Transverse colon (tissue), 4 donors: ENCODE data around the gene HSBP1L1. TPM values are rescaled to one million over a fixed set of nuclear protein-coding genes. Genes with fewer than 3 reads are reported as not detected.
A peak's percentile ranks its signal among the peaks of the same experiment; 100 is the strongest.

Experiments
- DNase-seq: peaks from one replicate; pipeline ENCODE4 v3.0.0-alpha.2; 2019
- H3K27ac ChIP-seq, 4 donors: fragments of 200-600 bp; sonication (generic); 2 replicates each; pipeline ENCODE4 v1.5.1; 2016 to 2018; ENCODE audit warnings: inconsistent platforms in 4 of 4
- H3K27me3 ChIP-seq: fragments of 200-600 bp; sonication (generic); 2 replicates; pipeline ENCODE4 v1.5.1; 2017; ENCODE audit warnings: inconsistent platforms
- H3K36me3 ChIP-seq, 4 donors: fragments of 200-600 bp; sonication (generic); 2 replicates each; pipeline ENCODE4 v1.5.1; 2017 to 2019; ENCODE audit warnings: inconsistent platforms in 4 of 4
- H3K4me1 ChIP-seq, 4 donors: fragments of 200-600 bp; sonication (generic); 2 replicates each; pipeline ENCODE4 v1.5.1; 2017 to 2020; ENCODE audit warnings: inconsistent platforms in 4 of 4
- H3K4me3 ChIP-seq, 4 donors: fragments of 200-600 bp; sonication (generic); 1 replicate in 1 of 4; 2 replicates in 3 of 4; pipeline versions ENCODE4 v1.5.1 to v1.6.1; 2017 to 2019; ENCODE audit warnings: inconsistent platforms in 4 of 4
- H3K9me3 ChIP-seq, 2 donors: fragments of 200-600 bp; sonication (generic); 2 replicates each; pipeline ENCODE4 v1.5.1; 2017 to 2019; ENCODE audit warnings: inconsistent platforms in 2 of 2
- EP300 ChIP-seq: sonication (generic); formaldehyde crosslinking; IDR thresholded peaks from one replicate; pipeline ENCODE4 v1.6.1; 2017; ENCODE audit warnings: antibody characterized with exemption, low read depth
- POLR2A ChIP-seq: fragments of 450-650 bp; IDR thresholded peaks from one replicate; pipeline ENCODE4 v1.6.1; 2016; ENCODE audit warnings: antibody characterized with exemption, mild to moderate bottlenecking, moderate library complexity
- POLR2AphosphoS5 ChIP-seq, 3 donors: sonication (generic); formaldehyde crosslinking; IDR thresholded peaks; one replicate each; pipeline ENCODE4 v1.6.1; 2016; ENCODE audit warnings: antibody characterized with exemption in 3 of 3
- WGBS, 2 donors: methylation state at CpG; one replicate each; pipeline ENCODE4 v1.1.5; 2018; ENCODE audit warnings: low coverage in 1 of 2; 5-methylcytosine and 5-hydroxymethylcytosine counted together
- in situ Hi-C, 4 donors: fragments of 200-750 bp; cut with MboI; loops; one replicate each; pipeline versions ENCODE4 v1.15.0 to v1.15.1; 2017; ENCODE audit warnings: low sequenced_read_pairs in 3 of 4, low pct_ligation_motif_present in 1 of 4, low pct_unique_long_range_greater_than_20kb in 1 of 4
- intact Hi-C: fragments of 100-400 bp; cut with DNase I; formaldehyde crosslinking; loops from one replicate; pipeline ENCODE4 v1.15.1; 2023; ENCODE audit warnings: low total_unique reads
- total RNA-seq, 4 donors: library from RNA; depleted of rRNA; stranded (reverse); fragments of >200 nt; gene quantifications; one replicate each; pipeline ENCODE4 v1.1.0, GENCODE V29; 2016
- TF ChIP-seq, protein P1 (sequence below), 5 experiments: fragments of 200-600 bp in 3 of 5; fragments of 450-650 bp in 2 of 5; sonication (generic) in 3 of 5; IDR thresholded peaks; 1 replicate in 2 of 5; 2 replicates in 3 of 5; pipeline ENCODE4 v1.5.1; 2016 to 2017; ENCODE audit warnings: antibody characterized with exemption in 5 of 5, inconsistent platforms in 3 of 5, mild to moderate bottlenecking in 2 of 5, moderate library complexity in 1 of 5

The HSBP1L1 gene
- total RNA-seq, 4 donors from 2014 or later = 48.4 to 211 (median 109) TPM

DNA sequence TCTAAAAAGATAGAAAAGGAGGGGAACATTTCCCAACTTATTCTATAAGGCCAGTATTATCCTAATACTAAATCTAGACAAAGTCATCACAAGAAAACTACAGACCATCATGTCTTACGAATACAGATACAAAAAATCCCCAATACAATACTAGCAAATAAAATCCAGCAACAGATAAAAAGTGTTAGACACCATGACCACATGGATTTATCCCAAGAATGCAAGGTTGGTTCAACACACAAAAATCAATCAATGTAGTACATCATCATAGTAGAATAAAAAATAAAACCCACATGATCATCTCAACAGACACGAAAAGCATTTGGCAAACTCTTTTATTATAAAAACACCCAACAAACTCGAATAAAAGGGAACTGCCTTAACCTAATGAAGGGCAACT, 31.5 kb upstream of the HSBP1L1 start:
- intact Hi-C loops = no loop called here
- WGBS, 2 donors = 96 to 98% methylated on average over 3 of the region's 3 CpGs
- Histone ChIP-seq H3K4me3 (no peak overlapping the region), H3K27ac (no peak overlapping the region), H3K9me3 (peaks cover 35 to 39% of the 10 kb centered on the region in 2 donors), H3K27me3 (no peaks in the 10 kb centered on the region), H3K36me3 (peaks cover 0 to 38% (median 18%) of the 10 kb centered on the region in 4 donors), H3K4me1 (peaks cover 0 to 45% (median 26%) of the 10 kb centered on the region in 4 donors)
- DNase-seq = no peak
- in situ Hi-C loops = no loop called here
- TF ChIP-seq, protein P1, sequence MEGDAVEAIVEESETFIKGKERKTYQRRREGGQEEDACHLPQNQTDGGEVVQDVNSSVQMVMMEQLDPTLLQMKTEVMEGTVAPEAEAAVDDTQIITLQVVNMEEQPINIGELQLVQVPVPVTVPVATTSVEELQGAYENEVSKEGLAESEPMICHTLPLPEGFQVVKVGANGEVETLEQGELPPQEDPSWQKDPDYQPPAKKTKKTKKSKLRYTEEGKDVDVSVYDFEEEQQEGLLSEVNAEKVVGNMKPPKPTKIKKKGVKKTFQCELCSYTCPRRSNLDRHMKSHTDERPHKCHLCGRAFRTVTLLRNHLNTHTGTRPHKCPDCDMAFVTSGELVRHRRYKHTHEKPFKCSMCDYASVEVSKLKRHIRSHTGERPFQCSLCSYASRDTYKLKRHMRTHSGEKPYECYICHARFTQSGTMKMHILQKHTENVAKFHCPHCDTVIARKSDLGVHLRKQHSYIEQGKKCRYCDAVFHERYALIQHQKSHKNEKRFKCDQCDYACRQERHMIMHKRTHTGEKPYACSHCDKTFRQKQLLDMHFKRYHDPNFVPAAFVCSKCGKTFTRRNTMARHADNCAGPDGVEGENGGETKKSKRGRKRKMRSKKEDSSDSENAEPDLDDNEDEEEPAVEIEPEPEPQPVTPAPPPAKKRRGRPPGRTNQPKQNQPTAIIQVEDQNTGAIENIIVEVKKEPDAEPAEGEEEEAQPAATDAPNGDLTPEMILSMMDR (IDR thresholded peaks at IDR 0.05) = no peak
- TF ChIP-seq POLR2AphosphoS5 (IDR thresholded peaks at IDR 0.05) = no peak
- TF ChIP-seq POLR2A = no peak
- TF ChIP-seq EP300 = no peak

DNA sequence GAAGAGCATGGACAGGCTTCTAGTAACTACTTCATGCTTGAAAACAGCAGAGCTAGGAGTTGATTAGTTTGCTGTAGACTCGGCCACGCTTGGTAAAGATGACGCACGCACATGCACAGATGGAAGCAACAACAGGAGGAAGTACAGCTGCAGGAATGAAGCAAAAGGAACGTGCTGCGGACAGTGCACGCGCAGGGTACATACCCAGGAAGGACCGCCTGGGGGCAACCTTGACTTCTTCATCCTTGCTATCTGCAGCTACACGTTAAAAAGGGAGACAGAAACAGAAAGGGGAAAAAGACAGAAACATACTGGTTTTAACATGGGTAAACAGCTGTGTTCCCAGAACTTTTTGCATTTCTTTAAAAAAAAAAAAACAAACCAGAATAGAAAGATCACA, 30.7 kb upstream of the HSBP1L1 start:
- in situ Hi-C loops = no loop called here
- Histone ChIP-seq H3K27me3 (no peaks in the 10 kb centered on the region), H3K36me3 (peaks cover 0 to 35% (median 14%) of the 10 kb centered on the region in 4 donors), H3K9me3 (peaks cover 34 to 39% of the 10 kb centered on the region in 2 donors), H3K27ac (peak overlapping the region; percentile 59 to 84 (median 72)), H3K4me3 (no peak overlapping the region), H3K4me1 (peaks cover 0 to 54% (median 33%) of the 10 kb centered on the region in 4 donors)
- peak; percentile 71 for DNase-seq
- no peak for TF ChIP-seq EP300
- no peak for TF ChIP-seq POLR2A
- no peak for TF ChIP-seq POLR2AphosphoS5 (IDR thresholded peaks at IDR 0.05)
- TF ChIP-seq, protein P1 (IDR thresholded peaks at IDR 0.05) = peak in 4 of 5 experiments; percentile 22 to 45 (median 26)
- 80% methylated on average over 10 of the region's 10 CpGs; no CpG with 5 or more reads in 1 of the 2 donors for WGBS, 2 donors
- intact Hi-C loops = no loop called here

DNA sequence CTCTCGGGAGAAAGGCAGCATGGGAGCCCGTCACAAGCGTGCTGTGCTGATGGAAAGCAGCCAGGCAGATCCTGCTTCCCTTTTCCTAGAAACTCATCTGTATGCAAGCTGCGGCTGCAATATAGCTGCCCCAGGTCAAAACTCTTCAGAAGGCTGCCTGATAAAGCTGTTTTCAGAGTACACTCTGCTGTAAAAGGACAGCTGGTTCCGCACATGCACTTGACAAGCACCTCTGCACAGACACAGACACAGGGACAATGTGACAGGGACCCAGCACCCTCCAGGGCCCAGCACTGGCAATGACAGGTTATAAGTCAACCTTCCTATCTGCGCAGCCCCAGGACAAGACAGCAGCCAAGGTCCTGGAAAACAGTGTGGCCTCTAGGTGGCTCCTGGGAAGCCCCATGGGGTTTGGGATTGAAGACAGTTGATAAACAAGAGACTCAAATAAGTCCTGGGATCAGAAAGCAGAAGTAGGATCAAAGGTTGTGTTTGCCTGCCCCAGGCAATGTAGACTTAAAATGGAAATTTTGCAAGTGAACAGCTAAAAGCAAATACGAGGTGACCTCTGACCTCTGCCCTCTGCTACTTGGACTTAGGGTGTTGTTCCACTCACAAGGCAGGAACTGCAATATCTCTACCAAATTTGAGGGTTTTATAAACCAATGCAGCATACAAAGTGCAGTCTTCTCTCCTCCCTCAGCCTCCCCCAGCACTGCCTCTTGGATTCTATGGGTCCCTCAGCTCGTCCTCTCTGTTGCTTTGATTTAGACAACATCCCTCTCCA, 29.9 kb upstream of the HSBP1L1 start:
- Histone ChIP-seq H3K4me1 (peaks cover 0 to 60% (median 37%) of the 10 kb centered on the region in 4 donors), H3K36me3 (peaks cover 0 to 28% (median 11%) of the 10 kb centered on the region in 4 donors), H3K4me3 (no peak overlapping the region), H3K9me3 (peaks cover 27 to 32% of the 10 kb centered on the region in 2 donors), H3K27ac (peak overlapping the region; percentile 59 to 84 (median 72)), H3K27me3 (no peaks in the 10 kb centered on the region)
- peak; percentile 62 for DNase-seq
- intact Hi-C loops = no loop called here
- TF ChIP-seq POLR2A (no peak), POLR2AphosphoS5 (IDR thresholded peaks at IDR 0.05) (peak in 1 of 3 donors; percentile 35), EP300 (no peak)
- TF ChIP-seq, protein P1 (IDR thresholded peaks at IDR 0.05) = peak in 4 of 5 experiments; percentile 23 to 53 (median 38)
- 44 to 61% methylated on average over 3 to 8 of the region's 8 CpGs for WGBS, 2 donors
- in situ Hi-C loops = no loop called here

DNA sequence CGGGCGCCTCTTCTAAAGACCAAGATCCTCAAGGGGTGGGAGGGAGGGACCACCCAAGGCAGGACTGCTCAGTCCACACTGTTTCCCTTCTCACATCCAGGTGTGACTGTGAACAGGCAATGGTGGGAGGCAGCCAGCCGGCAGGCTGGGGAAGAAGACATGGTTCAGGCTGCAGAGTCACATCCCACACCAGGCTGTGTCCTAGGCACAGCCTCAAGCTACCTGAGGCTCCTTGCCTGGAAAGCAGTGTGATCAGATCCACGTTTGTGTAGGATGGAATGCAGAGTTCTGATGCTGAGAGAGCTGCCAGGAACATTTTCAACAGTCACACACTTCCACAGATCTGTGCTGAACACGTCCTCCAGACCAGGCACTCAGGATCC, 29.4 kb upstream of the HSBP1L1 start:
- no peak overlapping the region for H3K4me3 ChIP-seq
- H3K27me3 ChIP-seq = no peaks in the 10 kb centered on the region
- in situ Hi-C loops (no loop called here), intact Hi-C loops (no loop called here)
- H3K4me1 ChIP-seq = peaks cover 0 to 63% (median 39%) of the 10 kb centered on the region in 4 donors
- DNase-seq = peak; percentile 5
- WGBS, 2 donors = 69 to 80% methylated on average over 3 to 5 of the region's 5 CpGs
- peaks cover 21 to 26% of the 10 kb centered on the region in 2 donors for H3K9me3 ChIP-seq
- peak overlapping the region; percentile 59 to 84 (median 72) for H3K27ac ChIP-seq
- peaks cover 0 to 22% (median 8%) of the 10 kb centered on the region in 4 donors for H3K36me3 ChIP-seq
- TF ChIP-seq POLR2A (no peak), EP300 (no peak), POLR2AphosphoS5 (IDR thresholded peaks at IDR 0.05) (no peak)
- TF ChIP-seq, protein P1 (IDR thresholded peaks at IDR 0.05) = no peak
